ENCODE results near the gene KCNIP1. TPM values are rescaled to one million over a fixed set of nuclear protein-coding genes. Genes with fewer than 3 reads are reported as not detected.

KCNIP1 gene
- total and polyA plus RNA-seq, 2 of the 13 experiments (the other 11 are each of a cell fraction or from before 2014, with no cell fraction given) = not detected

DNA sequence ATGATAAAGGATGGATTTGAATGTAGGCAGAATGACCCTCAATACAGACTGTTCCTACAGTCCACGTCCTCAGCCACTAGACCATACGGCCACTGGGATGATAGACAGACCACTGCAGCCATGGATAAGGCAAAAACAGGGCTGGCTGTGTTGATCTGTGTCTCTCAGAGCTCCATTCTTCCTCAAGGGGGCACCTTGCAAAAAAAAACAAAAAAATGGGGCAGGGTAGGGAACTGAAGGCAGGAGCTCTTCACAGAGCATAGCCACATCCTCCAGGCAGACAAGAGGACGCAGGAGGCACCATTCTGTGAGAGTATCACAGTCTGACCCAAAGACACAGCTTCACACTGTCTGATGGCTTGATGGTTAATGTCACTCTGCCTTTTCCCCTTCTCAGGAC, 218.5 kb downstream of the KCNIP1 start:
- no TSS peak for BruUV-seq (replicated peaks)
- DNase-seq (ENCODE audit: low spot score) = no peak
- FAIRE-seq = no peak
- Histone ChIP-seq H4K20me1 (ENCODE audit: insufficient read depth, low read length) (no peaks in the 10 kb centered on the region), H2AFZ (ENCODE audit: low read length) (no peak overlapping the region), H3K9me3 (ENCODE audit: low read length) (no peaks in the 10 kb centered on the region), H3K27me3 (ENCODE audit: control insufficient read depth in 1 of 2, insufficient read depth in 2 of 2, low read length in 2 of 2) (peaks cover 0 to 27% of the 10 kb centered on the region in 2 experiments; a peak in 3 of 5 replicates), H3K36me3 (replicated peaks in 1 of 2; ENCODE audit: control insufficient read depth in 1 of 2, insufficient read depth in 2 of 2, low read length in 2 of 2) (no peaks in the 10 kb centered on the region), H3K4me1 (ENCODE audit: insufficient read depth, low read length) (no peaks in the 10 kb centered on the region), H3K79me2 (ENCODE audit: insufficient read depth, low read length) (no peaks in the 10 kb centered on the region), H3K27ac (ENCODE audit: extremely low read length, insufficient read depth, low read length) (no peak overlapping the region), H3K9ac (ENCODE audit: insufficient read depth, low read depth, low read length) (no peak overlapping the region), H3K4me2 (ENCODE audit: low read depth, low read length) (no peak overlapping the region), H3K4me3 (replicated peaks in 1 of 3; ENCODE audit: insufficient read depth in 1 of 3, low read depth in 2 of 3, low read length in 3 of 3) (no peak overlapping the region)
- 4% methylated on average over 3 of the region's 3 CpGs for WGBS (ENCODE audit: low lambda C conversion rate)
- POLR2A ChIA-PET = no interaction called here
- CTCF ChIA-PET (ENCODE audit: low intra/inter-chr PET ratio, low total read pairs) = no interaction called here
- intact Hi-C loops (cut with micrococcal nuclease; ENCODE audit: unreplicated experiment) (no loop called here), in situ Hi-C loops (cut with HindIII; ENCODE audit: extremely low pct_ligation_motif_present, low pct_unique_long_range_greater_than_20kb) (no loop called here)
- ATAC-seq = no peak
- no peak for TF ChIP-seq ZNF558 (CRISPR knock-in tag; IDR thresholded peaks at IDR 0.05; ENCODE audit: borderline replicate concordance)
- no peak for TF ChIP-seq NFYC (CRISPR knock-in tag; IDR thresholded peaks at IDR 0.05)
- no peak for TF ChIP-seq TERF1 (CRISPR knock-in tag; IDR thresholded peaks at IDR 0.05)
- TF ChIP-seq ZBTB3 (CRISPR knock-in tag; IDR thresholded peaks at IDR 0.05; ENCODE audit: borderline replicate concordance, low read depth) = no peak
- no peak for TF ChIP-seq ZNF292 (CRISPR knock-in tag; IDR thresholded peaks at IDR 0.05; ENCODE audit: borderline replicate concordance, low read depth)
- TF ChIP-seq DNMT1 (CRISPR knock-in tag; IDR thresholded peaks at IDR 0.05) = no peak
- TF ChIP-seq, protein P1, sequence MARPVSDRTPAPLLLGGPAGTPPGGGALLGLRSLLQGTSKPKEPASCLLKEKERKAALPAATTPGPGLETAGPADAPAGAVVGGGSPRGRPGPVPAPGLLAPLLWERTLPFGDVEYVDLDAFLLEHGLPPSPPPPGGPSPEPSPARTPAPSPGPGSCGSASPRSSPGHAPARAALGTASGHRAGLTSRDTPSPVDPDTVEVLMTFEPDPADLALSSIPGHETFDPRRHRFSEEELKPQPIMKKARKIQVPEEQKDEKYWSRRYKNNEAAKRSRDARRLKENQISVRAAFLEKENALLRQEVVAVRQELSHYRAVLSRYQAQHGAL (CRISPR knock-in tag; IDR thresholded peaks at IDR 0.05; ENCODE audit: not compliant biosample characterization) = no peak
- no peak for TF ChIP-seq ZBTB33 (CRISPR knock-in tag; IDR thresholded peaks at IDR 0.05)
- TF ChIP-seq ZNF672 (CRISPR knock-in tag; IDR thresholded peaks at IDR 0.05) = no peak
- TF ChIP-seq HNRNPLL (IDR thresholded peaks at IDR 0.05; ENCODE audit: low read depth, low read length, poor library complexity, severe bottlenecking) = no peak
- no peak for TF ChIP-seq NCOA1 (CRISPR knock-in tag; IDR thresholded peaks at IDR 0.05)
- no peak for TF ChIP-seq MTERF4 (CRISPR knock-in tag; IDR thresholded peaks at IDR 0.05)
- TF ChIP-seq KLF15 (CRISPR knock-in tag; IDR thresholded peaks at IDR 0.05; ENCODE audit: borderline replicate concordance) = no peak
- TF ChIP-seq GPBP1L1 (CRISPR knock-in tag; IDR thresholded peaks at IDR 0.05) = no peak
- TF ChIP-seq MTF2 (CRISPR knock-in tag; IDR thresholded peaks at IDR 0.05; ENCODE audit: borderline replicate concordance) = no peak
- no peak for TF ChIP-seq ZSCAN30 (CRISPR knock-in tag; IDR thresholded peaks at IDR 0.05)
- TF ChIP-seq MYNN (CRISPR knock-in tag; IDR thresholded peaks at IDR 0.05; ENCODE audit: low read depth) = no peak

All from HepG2 (cell line).